Peyer's patch (tissue), 4 donors: ENCODE results near the gene VENTX.

ENCODE experiments used
- POLR2A ChIP-seq, 2 donors: fragments of 450-650 bp; IDR thresholded peaks; one replicate each; pipeline ENCODE4 v1.5.1; 2017; ENCODE audit warnings: antibody characterized with exemption in 2 of 2, mild to moderate bottlenecking in 2 of 2, moderate library complexity in 2 of 2
- TF ChIP-seq, protein P1 (sequence below), 6 experiments: fragments of 450-650 bp in 4 of 6; fragments of 200-600 bp in 2 of 6; sonication (generic) in 1 of 6; IDR thresholded peaks; one replicate each; pipeline ENCODE4 v1.5.1; 2017 to 2019; ENCODE audit warnings: antibody characterized with exemption in 6 of 6, mild to moderate bottlenecking in 3 of 6, moderate library complexity in 1 of 6

DNA sequence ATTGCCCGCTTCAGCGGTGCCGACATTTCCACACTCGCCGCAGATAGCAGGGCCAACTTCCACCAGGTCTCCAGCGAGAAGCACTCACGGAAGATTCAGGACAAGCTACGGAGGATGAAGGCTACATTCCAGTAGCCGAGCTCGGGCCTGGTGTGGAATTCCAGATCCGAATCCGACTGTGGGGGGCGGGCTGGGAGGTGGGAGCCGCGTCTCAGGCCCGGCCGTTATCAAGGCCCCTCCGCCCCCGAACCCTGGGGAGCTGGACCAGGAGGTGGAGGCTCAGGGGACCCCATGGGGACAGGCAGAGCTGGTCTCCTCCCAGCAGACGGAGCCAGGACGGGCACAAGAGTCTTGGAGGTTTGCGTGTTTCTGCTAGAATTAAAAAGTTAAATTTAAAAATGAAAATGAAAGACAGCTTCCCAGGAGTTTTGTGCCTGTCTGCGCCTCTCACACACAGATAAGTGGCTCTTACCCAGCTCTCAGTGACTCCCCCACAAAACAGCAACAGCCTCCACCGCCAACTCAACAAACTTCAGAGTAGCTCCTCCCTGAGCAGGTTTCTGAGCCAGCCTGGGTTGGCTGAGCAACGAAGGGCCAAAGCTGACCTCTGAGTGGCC lies 12.8 kb upstream of the VENTX start:
- TF ChIP-seq, protein P1, sequence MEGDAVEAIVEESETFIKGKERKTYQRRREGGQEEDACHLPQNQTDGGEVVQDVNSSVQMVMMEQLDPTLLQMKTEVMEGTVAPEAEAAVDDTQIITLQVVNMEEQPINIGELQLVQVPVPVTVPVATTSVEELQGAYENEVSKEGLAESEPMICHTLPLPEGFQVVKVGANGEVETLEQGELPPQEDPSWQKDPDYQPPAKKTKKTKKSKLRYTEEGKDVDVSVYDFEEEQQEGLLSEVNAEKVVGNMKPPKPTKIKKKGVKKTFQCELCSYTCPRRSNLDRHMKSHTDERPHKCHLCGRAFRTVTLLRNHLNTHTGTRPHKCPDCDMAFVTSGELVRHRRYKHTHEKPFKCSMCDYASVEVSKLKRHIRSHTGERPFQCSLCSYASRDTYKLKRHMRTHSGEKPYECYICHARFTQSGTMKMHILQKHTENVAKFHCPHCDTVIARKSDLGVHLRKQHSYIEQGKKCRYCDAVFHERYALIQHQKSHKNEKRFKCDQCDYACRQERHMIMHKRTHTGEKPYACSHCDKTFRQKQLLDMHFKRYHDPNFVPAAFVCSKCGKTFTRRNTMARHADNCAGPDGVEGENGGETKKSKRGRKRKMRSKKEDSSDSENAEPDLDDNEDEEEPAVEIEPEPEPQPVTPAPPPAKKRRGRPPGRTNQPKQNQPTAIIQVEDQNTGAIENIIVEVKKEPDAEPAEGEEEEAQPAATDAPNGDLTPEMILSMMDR (IDR thresholded peaks at IDR 0.05) = no peak
- no peak for TF ChIP-seq POLR2A (IDR thresholded peaks at IDR 0.05)
